ENCODE results near the gene GLRX2. TPM values are rescaled to one million over a fixed set of nuclear protein-coding genes. Genes with fewer than 3 reads are reported as not detected.

Gene GLRX2
- polyA plus RNA-seq, 1 of the 3 experiments (the other 2 are of a cell fraction), result 12.8 TPM

DNA sequence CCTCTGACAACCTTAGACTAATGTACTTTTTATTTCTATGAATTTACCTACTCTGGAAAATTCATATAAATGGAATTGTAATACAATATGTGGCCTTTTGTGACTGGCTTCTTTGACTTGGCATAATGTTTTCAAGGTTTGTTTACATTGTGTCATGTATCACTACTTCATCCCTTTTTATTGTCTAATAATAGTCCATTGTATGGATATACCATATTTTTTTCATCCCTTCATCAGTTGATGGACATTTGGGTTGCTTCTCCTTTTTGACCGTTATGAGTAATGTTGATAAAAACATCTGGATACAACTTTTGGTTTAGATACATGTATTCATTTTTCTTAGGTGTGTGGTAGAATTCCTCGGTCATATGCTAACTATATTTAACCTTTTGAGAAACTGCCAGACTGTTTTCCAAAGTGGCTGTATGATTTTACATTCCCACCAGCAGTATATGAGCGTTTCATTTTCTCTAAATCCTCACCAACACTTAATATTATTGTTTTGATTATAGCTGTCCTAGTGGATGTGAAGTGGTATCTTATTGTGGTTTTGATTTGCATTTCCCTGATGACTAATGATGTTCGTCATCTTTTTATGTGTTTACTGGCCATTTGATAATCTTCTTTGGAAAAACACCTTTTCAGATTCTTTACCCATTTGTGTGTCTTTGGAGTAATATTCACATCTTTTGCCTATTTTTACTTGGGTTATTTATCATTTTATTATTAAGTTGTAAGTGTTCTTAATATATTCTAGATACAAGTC lies 42.3 kb downstream of the GLRX2 start:
- Histone ChIP-seq H4K20me1 (ENCODE audit: insufficient read depth) (peaks cover 51% of the 10 kb centered on the region), H3K4me3 (ENCODE audit: low read depth in 2 of 2, low read length in 1 of 2) (no peak overlapping the region), H3K9me2 (no peaks in the 10 kb centered on the region), H3K4me2 (no peak overlapping the region), H3K36me3 (replicated peaks in 1 of 2; ENCODE audit: control insufficient read depth in 1 of 2, insufficient read depth in 2 of 2, low read length in 1 of 2) (peaks cover 0 to 8% of the 10 kb centered on the region in 2 experiments), H3K27me3 (ENCODE audit: insufficient read depth) (no peaks in the 10 kb centered on the region), H3K4me1 (ENCODE audit: control insufficient read depth in 1 of 2, insufficient read depth in 2 of 2, low read depth in 1 of 2, low read length in 1 of 2) (peaks cover 11 to 19% of the 10 kb centered on the region in 2 experiments; a peak in 3 of 4 replicates), H3K9me3 (no peaks in the 10 kb centered on the region), H3K9ac (no peak overlapping the region), H3K27ac (ENCODE audit: low read depth in 2 of 2, low read length in 1 of 2) (no peak overlapping the region), H2AFZ (ENCODE audit: low read depth) (no peak overlapping the region), H3K79me2 (ENCODE audit: insufficient read depth) (peaks cover 89% of the 10 kb centered on the region), H3F3A (replicated peaks; ENCODE audit: insufficient read depth) (peaks cover 14% of the 10 kb centered on the region)
- no peak for DNase-seq
- POLR2A ChIA-PET, result interaction anchor here (0.7 kb wide), 1 partner anchor 26 kb away, joined by 3 read pairs; no protein-coding TSS in a partner anchor
- TF ChIP-seq FOSL2 (IDR thresholded peaks at IDR 0.05; ENCODE audit: borderline replicate concordance, low read depth) (no peak), GATA2 (CRISPR knock-in tag; IDR thresholded peaks at IDR 0.05) (no peak), MXI1 (IDR thresholded peaks at IDR 0.05; ENCODE audit: low read depth, low read length) (no peak), JUND (IDR thresholded peaks at IDR 0.05) (no peak), FOXM1 (IDR thresholded peaks at IDR 0.05; ENCODE audit: low read depth) (no peak), SMC3 (IDR thresholded peaks at IDR 0.05; ENCODE audit: low read depth, low read length) (no peak), RCOR1 (IDR thresholded peaks at IDR 0.05; ENCODE audit: low read length) (no peak), NRF1 (IDR thresholded peaks at IDR 0.05; ENCODE audit: low read depth, low read length) (no peak), TAF1 (IDR thresholded peaks at IDR 0.05; ENCODE audit: borderline replicate concordance, low read depth, low read length) (no peak), EZH2phosphoT487 (IDR thresholded peaks at IDR 0.05; ENCODE audit: borderline replicate concordance, low read depth) (no peak), POLR2AphosphoS5 (IDR thresholded peaks at IDR 0.05; ENCODE audit: low read depth, low read length) (no peak), CHD2 (IDR thresholded peaks at IDR 0.05; ENCODE audit: low read length, partially characterized antibody) (no peak)
- TF ChIP-seq, protein P1, sequence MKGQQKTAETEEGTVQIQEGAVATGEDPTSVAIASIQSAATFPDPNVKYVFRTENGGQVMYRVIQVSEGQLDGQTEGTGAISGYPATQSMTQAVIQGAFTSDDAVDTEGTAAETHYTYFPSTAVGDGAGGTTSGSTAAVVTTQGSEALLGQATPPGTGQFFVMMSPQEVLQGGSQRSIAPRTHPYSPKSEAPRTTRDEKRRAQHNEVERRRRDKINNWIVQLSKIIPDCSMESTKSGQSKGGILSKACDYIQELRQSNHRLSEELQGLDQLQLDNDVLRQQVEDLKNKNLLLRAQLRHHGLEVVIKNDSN (IDR thresholded peaks at IDR 0.05; ENCODE audit: borderline replicate concordance, low read depth), result no peak
- TF ChIP-seq, protein P2, sequence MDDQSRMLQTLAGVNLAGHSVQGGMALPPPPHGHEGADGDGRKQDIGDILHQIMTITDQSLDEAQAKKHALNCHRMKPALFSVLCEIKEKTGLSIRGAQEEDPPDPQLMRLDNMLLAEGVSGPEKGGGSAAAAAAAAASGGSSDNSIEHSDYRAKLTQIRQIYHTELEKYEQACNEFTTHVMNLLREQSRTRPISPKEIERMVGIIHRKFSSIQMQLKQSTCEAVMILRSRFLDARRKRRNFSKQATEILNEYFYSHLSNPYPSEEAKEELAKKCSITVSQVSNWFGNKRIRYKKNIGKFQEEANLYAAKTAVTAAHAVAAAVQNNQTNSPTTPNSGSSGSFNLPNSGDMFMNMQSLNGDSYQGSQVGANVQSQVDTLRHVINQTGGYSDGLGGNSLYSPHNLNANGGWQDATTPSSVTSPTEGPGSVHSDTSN (IDR thresholded peaks at IDR 0.05), result no peak
- TF ChIP-seq, protein P3, sequence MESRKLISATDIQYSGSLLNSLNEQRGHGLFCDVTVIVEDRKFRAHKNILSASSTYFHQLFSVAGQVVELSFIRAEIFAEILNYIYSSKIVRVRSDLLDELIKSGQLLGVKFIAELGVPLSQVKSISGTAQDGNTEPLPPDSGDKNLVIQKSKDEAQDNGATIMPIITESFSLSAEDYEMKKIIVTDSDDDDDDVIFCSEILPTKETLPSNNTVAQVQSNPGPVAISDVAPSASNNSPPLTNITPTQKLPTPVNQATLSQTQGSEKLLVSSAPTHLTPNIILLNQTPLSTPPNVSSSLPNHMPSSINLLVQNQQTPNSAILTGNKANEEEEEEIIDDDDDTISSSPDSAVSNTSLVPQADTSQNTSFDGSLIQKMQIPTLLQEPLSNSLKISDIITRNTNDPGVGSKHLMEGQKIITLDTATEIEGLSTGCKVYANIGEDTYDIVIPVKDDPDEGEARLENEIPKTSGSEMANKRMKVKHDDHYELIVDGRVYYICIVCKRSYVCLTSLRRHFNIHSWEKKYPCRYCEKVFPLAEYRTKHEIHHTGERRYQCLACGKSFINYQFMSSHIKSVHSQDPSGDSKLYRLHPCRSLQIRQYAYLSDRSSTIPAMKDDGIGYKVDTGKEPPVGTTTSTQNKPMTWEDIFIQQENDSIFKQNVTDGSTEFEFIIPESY (IDR thresholded peaks at IDR 0.05; ENCODE audit: borderline replicate concordance, low read depth), result no peak
- WGBS (ENCODE audit: low lambda C conversion rate), result 96% methylated on average over 4 of the region's 4 CpGs
- CTCF ChIA-PET, result no interaction called here
